Natural killer cell (primary cell): Measurements from ENCODE around the gene ZCCHC14. TPM values are rescaled to one million over a fixed set of nuclear protein-coding genes. Genes with fewer than 3 reads are reported as not detected.
A peak's percentile ranks its signal among the peaks of the same experiment; 100 is the strongest.
"Not testable (repeated sequence)": the region's sequence is repeated elsewhere in the genome, so short reads cannot be mapped to it uniquely, and the experiment has no call there.

ENCODE experiments used
- ATAC-seq, 3 donors: fragments of 150-1000 bp in 2 of 3; fragments of 200-7000 bp in 1 of 3; cut with Tn5 transposase; 1 replicate in 1 of 3; 2 replicates in 2 of 3; pipeline ENCODE4 v1.10.0; 2021; ENCODE audit warnings: mild to moderate bottlenecking in 2 of 3, moderate library complexity in 2 of 3
- DNase-seq, 2 donors: peaks; one replicate each; pipeline versions ENCODE4 v3.0.0 to v3.0.0-alpha.2; 2013 to 2021; ENCODE audit warnings: mixed read lengths in 1 of 2
- H3K27ac ChIP-seq: one replicate; pipeline ENCODE4 v1.5.1; 2013; ENCODE audit warnings: mild to moderate bottlenecking, low read length
- H3K27me3 ChIP-seq: one replicate; pipeline ENCODE4 v1.6.1; 2013; ENCODE audit warnings: low read length; ENCODE audit not compliant: control insufficient read depth, insufficient read depth
- H3K36me3 ChIP-seq: one replicate; pipeline ENCODE4 v1.6.1; 2013; ENCODE audit warnings: low read length; ENCODE audit not compliant: control insufficient read depth, insufficient read depth
- H3K4me1 ChIP-seq: one replicate; pipeline ENCODE4 v1.6.1; 2013; ENCODE audit warnings: low read length; ENCODE audit not compliant: control insufficient read depth, insufficient read depth
- H3K4me3 ChIP-seq: one replicate; pipeline ENCODE4 v1.5.1; 2013; ENCODE audit warnings: low read length
- H3K9me3 ChIP-seq: one replicate; pipeline ENCODE4 v1.6.1; 2013; ENCODE audit warnings: low read length; ENCODE audit not compliant: control insufficient read depth, insufficient read depth
- H3K27ac Mint-ChIP-seq, 2 donors: one replicate each; pipeline ENCODE4 v1.8.0; 2022; ENCODE audit warnings: mild to moderate bottlenecking in 2 of 2, mixed read lengths in 2 of 2, moderate library complexity in 1 of 2
- H3K27me3 Mint-ChIP-seq, 2 donors: one replicate each; pipeline ENCODE4 v1.8.0; 2022; ENCODE audit warnings: low read depth in 2 of 2, mixed read lengths in 2 of 2
- H3K36me3 Mint-ChIP-seq: one replicate; pipeline ENCODE4 v1.8.0; 2022; ENCODE audit warnings: mixed read lengths
- H3K4me1 Mint-ChIP-seq, 2 donors: one replicate each; pipeline ENCODE4 v1.8.0; 2022; ENCODE audit warnings: mixed read lengths in 2 of 2
- H3K4me3 Mint-ChIP-seq: one replicate; pipeline ENCODE4 v1.8.0; 2022; ENCODE audit warnings: mild to moderate bottlenecking, moderate library complexity, mixed read lengths
- H3K9me3 Mint-ChIP-seq, 2 donors: one replicate each; pipeline ENCODE4 v1.8.0; 2022; ENCODE audit warnings: mixed read lengths in 2 of 2
- CTCF ChIP-seq: fragments of 200-600 bp; IDR thresholded peaks from one replicate; pipeline ENCODE4 v1.8.0; 2022; ENCODE audit warnings: antibody characterized with exemption
- WGBS: methylation state at CpG from one replicate; pipeline ENCODE4 v1.1.7; 2013; ENCODE audit warnings: missing lambda C conversion rate; ENCODE audit not compliant: insufficient coverage; 5-methylcytosine and 5-hydroxymethylcytosine counted together
- intact Hi-C: fragments of 100-400 bp; cut with micrococcal nuclease; formaldehyde crosslinking; loops from one replicate; pipeline ENCODE4 v1.14.2; 2022
- total RNA-seq, 4 donors: library from RNA; stranded (reverse); fragments of 120-200 nt in 1 of 4; gene quantifications; one replicate each; pipeline versions ENCODE4 v1.2.3 to v1.2.4, GENCODE V29; 2013 to 2022

ZCCHC14 gene
- total RNA-seq, 3 donors from 2014 or later (not counting 1 experiment from before 2014, with no cell fraction given), result 12.2 to 20.9 (median 19.2) TPM

- Mint-ChIP-seq H3K27ac (peak overlapping the region; percentile 59 to 82), H3K27me3 (no peaks in the 10 kb centered on the region), H3K9me3 (no peaks in the 10 kb centered on the region), H3K36me3 (no peaks in the 10 kb centered on the region), H3K4me3 (peak overlapping the region; percentile 78), H3K4me1 (peaks cover 53 to 74% of the 10 kb centered on the region in 2 donors)
- no peak for ATAC-seq
- no peaks in the 10 kb centered on the region for H3K27me3 ChIP-seq
- no peak overlapping the region for H3K27ac ChIP-seq
- no peak for TF ChIP-seq CTCF
- intact Hi-C loops, result loop anchor here (10.0 kb wide), 3 partner anchors 95 to 365 kb away; partner anchors contain the start of genes KLHDC4 and MAP1LC3B
- H3K9me3 ChIP-seq, result no peaks in the 10 kb centered on the region
- no peak for DNase-seq
- no peak overlapping the region for H3K4me3 ChIP-seq
- peaks cover 42% of the 10 kb centered on the region for H3K4me1 ChIP-seq
- WGBS, result 76% methylated on average over 5 of the region's 6 CpGs
- no peaks in the 10 kb centered on the region for H3K36me3 ChIP-seq
Observed at GRCh38 chr16:87489434-87490045, 3.3 kb downstream of the ZCCHC14 start.

GRCh38 chr16:87488960-87489359 lies 3.9 kb downstream of the ZCCHC14 start:
- H3K27ac ChIP-seq, H3K4me3 ChIP-seq, H3K36me3 Mint-ChIP-seq, DNase-seq, H3K9me3 Mint-ChIP-seq, H3K27me3 ChIP-seq, H3K9me3 ChIP-seq, H3K27me3 Mint-ChIP-seq, intact Hi-C loops, H3K36me3 ChIP-seq, ATAC-seq: not testable (repeated sequence)
- WGBS, result 75% methylated on average over 6 of the region's 6 CpGs
- H3K4me1 ChIP-seq, result peaks cover 43% of the 10 kb centered on the region
- H3K4me3 Mint-ChIP-seq, result peak overlapping the region; percentile 78
- H3K4me1 Mint-ChIP-seq, result peaks cover 57 to 75% of the 10 kb centered on the region in 2 donors
- H3K27ac Mint-ChIP-seq, result peak overlapping the region; percentile 59 to 82

GRCh38 chr16:87487361-87487924 lies 5.4 kb downstream of the ZCCHC14 start:
- no peaks in the 10 kb centered on the region for H3K36me3 Mint-ChIP-seq
- no peaks in the 10 kb centered on the region for H3K9me3 Mint-ChIP-seq
- H3K4me3 Mint-ChIP-seq, result no peak overlapping the region
- Histone ChIP-seq H3K4me3 (no peak overlapping the region), H3K4me1 (peaks cover 34% of the 10 kb centered on the region), H3K36me3 (no peaks in the 10 kb centered on the region), H3K27me3 (no peaks in the 10 kb centered on the region), H3K27ac (no peak overlapping the region), H3K9me3 (no peaks in the 10 kb centered on the region)
- H3K27me3 Mint-ChIP-seq, result no peaks in the 10 kb centered on the region
- intact Hi-C loops, result no loop called here
- ATAC-seq (no peak), DNase-seq (peak in 1 of 2 donors; percentile 40)
- 90% methylated on average over 24 of the region's 24 CpGs for WGBS
- TF ChIP-seq CTCF, result no peak
- peaks cover 70% of the 10 kb centered on the region in 2 donors for H3K4me1 Mint-ChIP-seq
- no peak overlapping the region for H3K27ac Mint-ChIP-seq

- H3K9me3 Mint-ChIP-seq, result no peaks in the 10 kb centered on the region
- intact Hi-C loops, result no loop called here
- WGBS, result 96% methylated on average over 4 of the region's 5 CpGs
- H3K9me3 ChIP-seq, result no peaks in the 10 kb centered on the region
- DNase-seq (no peak), ATAC-seq (no peak)
- no peaks in the 10 kb centered on the region for H3K27me3 ChIP-seq
- no peaks in the 10 kb centered on the region for H3K36me3 Mint-ChIP-seq
- H3K4me1 Mint-ChIP-seq, result peaks cover 75 to 77% of the 10 kb centered on the region in 2 donors
- TF ChIP-seq CTCF, result no peak
- no peaks in the 10 kb centered on the region for H3K36me3 ChIP-seq
- H3K4me3 Mint-ChIP-seq, result no peak overlapping the region
- H3K27ac ChIP-seq, result peak overlapping the region; percentile 44
- H3K27me3 Mint-ChIP-seq, result no peaks in the 10 kb centered on the region
- H3K27ac Mint-ChIP-seq, result peak overlapping the region in 1 of 2 donors; percentile 87
- no peak overlapping the region for H3K4me3 ChIP-seq
- H3K4me1 ChIP-seq, result peaks cover 32% of the 10 kb centered on the region
Observed at GRCh38 chr16:87486713-87487247, 6.0 kb downstream of the ZCCHC14 start.
